GM13976 (cell line): ENCODE data around the gene USP28.
"Not testable (repeated sequence)": the region's sequence is repeated elsewhere in the genome, so short reads cannot be mapped to it uniquely, and the experiment has no call there.

ENCODE experiments used
- DNase-seq: peaks from one replicate; pipeline ENCODE4 v3.0.0; 2012; ENCODE audit warnings: low spot score
- in situ Hi-C: fragments of 300-500 bp; cut with MboI; formaldehyde crosslinking; loops from one replicate; pipeline ENCODE4 v1.12.0; 2022; ENCODE audit warnings: low sequenced_read_pairs, mixed read lengths, inconsistent platforms; ENCODE audit not compliant: unreplicated experiment
- TF ChIP-seq, protein P1 (sequence below): IDR thresholded peaks from 2 replicates; pipeline ENCODE4 v1.5.1; 2012; ENCODE audit warnings: borderline replicate concordance, mild to moderate bottlenecking; ENCODE audit not compliant: insufficient read depth; ENCODE audit errors: extremely low read depth, missing control alignments, control extremely low read depth

Gene USP28

DNA sequence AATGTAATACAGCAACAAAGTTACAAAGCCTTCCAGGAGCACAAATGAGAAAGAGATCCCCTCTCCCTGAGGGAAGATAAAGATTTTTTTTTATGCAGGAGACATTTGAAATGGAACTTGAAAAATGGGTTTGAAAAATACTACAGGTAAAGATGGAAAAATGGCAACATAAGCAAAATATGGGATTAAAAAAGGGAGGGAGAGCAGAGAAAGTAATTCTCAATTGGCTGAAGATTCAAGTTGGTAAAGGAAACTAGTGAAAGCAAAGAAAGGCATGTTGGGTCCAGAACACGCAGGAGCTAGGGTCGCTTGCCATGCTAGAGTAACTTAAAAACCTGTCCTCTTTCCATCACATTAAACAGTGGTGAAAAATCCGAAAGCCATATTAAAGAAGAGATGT, 103.4 kb downstream of the USP28 start:
- TF ChIP-seq, protein P1, sequence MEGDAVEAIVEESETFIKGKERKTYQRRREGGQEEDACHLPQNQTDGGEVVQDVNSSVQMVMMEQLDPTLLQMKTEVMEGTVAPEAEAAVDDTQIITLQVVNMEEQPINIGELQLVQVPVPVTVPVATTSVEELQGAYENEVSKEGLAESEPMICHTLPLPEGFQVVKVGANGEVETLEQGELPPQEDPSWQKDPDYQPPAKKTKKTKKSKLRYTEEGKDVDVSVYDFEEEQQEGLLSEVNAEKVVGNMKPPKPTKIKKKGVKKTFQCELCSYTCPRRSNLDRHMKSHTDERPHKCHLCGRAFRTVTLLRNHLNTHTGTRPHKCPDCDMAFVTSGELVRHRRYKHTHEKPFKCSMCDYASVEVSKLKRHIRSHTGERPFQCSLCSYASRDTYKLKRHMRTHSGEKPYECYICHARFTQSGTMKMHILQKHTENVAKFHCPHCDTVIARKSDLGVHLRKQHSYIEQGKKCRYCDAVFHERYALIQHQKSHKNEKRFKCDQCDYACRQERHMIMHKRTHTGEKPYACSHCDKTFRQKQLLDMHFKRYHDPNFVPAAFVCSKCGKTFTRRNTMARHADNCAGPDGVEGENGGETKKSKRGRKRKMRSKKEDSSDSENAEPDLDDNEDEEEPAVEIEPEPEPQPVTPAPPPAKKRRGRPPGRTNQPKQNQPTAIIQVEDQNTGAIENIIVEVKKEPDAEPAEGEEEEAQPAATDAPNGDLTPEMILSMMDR, result no peak
- in situ Hi-C loops, result no loop called here
- no peak for DNase-seq

DNA sequence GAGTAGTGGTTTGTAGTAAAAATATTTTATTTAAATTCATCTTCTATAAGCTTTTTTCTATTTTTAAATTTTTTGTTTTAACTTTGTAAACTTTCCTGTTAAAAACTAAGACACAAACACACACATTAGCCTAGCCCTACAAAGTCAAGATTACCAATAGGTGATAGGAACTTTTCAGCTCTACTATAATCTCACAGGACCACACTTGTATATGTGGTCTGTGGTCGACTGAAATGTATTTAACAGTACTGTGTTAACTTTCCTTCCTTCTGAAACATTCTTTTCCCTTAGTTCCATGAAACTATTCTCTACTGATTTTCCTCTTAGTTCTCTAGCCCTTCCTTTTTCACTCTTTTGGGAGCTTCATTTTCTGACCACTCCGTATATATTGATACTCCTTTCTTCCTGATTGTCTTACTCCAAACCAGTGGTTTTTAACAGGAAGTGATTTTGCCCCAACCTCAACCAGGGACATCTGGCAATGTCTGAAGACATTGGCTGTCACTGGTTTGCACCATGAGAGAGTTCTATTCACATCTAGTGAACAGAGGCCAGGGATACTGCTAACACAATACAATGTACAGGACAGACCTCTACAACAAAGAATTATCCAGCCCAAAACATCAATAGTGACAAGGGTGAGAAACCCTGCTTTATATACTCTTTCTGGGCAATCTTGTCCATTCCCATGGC, 110.7 kb downstream of the USP28 start:
- TF ChIP-seq, protein P1, result no peak
- in situ Hi-C loops, result no loop called here
- no peak for DNase-seq

DNA sequence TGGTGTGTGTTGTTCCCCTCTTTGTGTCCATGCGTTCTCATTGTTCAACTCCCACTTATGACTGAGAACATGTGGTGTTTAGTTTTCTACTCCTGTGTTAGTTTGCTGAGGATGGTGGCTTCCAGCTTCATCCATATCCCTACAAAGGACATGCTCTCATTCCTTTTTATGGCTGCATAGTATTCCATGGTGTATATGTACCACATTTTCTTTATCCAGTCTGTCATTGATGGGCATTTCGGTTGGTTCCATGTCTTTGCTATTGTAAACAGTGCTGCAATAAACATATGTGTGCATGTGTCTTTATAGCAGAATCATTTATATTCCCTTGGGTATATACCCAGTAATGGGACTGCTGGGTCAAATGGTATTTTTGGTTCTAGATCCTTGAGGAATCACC, 112.3 kb downstream of the USP28 start:
- in situ Hi-C loops, DNase-seq: not testable (repeated sequence)

DNA sequence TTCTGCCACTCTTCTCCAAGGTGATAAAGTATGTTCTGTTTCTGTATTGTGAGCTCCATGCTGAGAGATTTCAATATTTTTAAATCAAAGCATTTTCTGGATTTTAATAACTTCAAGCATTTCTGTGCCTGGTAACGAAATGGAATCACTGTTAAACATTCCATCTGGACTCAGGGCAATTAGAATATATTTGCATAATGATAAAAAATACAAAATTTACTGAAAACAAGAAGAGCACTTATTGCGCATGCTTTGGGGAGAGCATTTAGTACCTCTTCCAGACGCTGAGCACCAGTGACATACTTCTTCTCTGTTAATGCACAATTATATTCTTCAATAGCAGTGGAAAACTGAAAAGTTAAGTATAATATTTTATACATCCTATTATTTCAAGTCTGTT, 115.1 kb downstream of the USP28 start:
- in situ Hi-C loops, result no loop called here
- DNase-seq, result no peak
- TF ChIP-seq, protein P1, result no peak

DNA sequence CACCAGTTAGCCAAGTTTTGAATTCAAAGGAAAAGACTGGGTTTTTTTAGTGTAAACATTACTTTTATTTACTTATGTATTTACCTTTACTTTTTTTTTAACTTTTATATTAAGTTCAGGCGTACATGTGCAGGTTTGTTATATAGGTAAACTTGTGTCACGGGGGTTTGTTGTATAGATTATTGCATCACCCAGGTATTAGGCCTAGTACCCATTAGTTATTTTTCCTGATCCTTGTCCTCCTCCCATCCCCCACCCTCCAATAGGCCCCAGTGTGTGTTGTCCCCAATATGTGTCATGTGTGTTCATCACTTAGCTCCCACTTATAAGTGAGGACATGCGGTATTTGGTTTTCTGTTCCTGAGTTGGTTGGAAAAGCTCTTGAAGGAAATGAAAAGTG, 122.4 kb downstream of the USP28 start:
- TF ChIP-seq, protein P1, result no peak
- in situ Hi-C loops, result no loop called here
- DNase-seq, result no peak
